ENCODE data around the gene CCL26. TPM values are rescaled to one million over a fixed set of nuclear protein-coding genes. Genes with fewer than 3 reads are reported as not detected.
"Not testable (repeated sequence)": the region's sequence is repeated elsewhere in the genome, so short reads cannot be mapped to it uniquely, and the experiment has no call there.

Gene CCL26
- total and polyA plus RNA-seq, 5 donors from 2014 or later: not detected

DNA sequence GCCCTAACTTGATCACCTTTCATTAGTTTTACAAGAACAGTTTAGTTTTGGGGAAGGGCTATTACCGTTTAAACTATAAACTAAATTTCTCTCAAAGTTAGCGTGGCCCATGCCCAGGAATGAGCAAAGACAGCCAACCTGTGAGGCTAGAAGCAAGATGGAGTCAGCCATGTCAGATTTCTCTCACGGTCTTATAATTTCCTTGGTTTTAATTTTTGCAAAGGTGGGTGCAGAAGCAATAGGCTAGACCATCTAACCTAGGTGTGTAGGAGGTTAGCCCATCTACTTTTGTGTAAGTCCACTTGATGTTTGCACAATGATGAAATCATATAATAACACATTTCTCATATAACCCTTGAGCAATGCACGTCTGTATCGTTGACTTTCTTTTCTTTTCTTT, 32.7 kb upstream of the CCL26 start:
- no peaks in the 10 kb centered on the region for H3K4me1 Mint-ChIP-seq
- no peaks in the 10 kb centered on the region for H3K36me3 Mint-ChIP-seq
- no peak for DNase-seq
- Histone ChIP-seq H3K9me3 (ENCODE audit: control insufficient read depth in 2 of 2, low read length in 2 of 2) (peaks cover 8 to 11% of the 10 kb centered on the region in 2 experiments), H3K27ac (ENCODE audit: insufficient read depth, low read length, poor library complexity, severe bottlenecking) (no peak overlapping the region), H3K27me3 (ENCODE audit: control insufficient read depth, insufficient read depth, low read length) (no peaks in the 10 kb centered on the region), H3K36me3 (ENCODE audit: control insufficient read depth, insufficient read depth, low read length) (no peaks in the 10 kb centered on the region), H3K4me3 (ENCODE audit: low read depth, low read length) (no peak overlapping the region), H3K4me1 (ENCODE audit: control insufficient read depth, insufficient read depth, low read length, poor library complexity, severe bottlenecking) (no peaks in the 10 kb centered on the region)
- no peak for ATAC-seq (ENCODE audit: low read depth in 2 of 2)
- peaks cover 4% of the 10 kb centered on the region for H3K27me3 Mint-ChIP-seq
- H3K4me3 Mint-ChIP-seq: no peak overlapping the region
- H3K27ac Mint-ChIP-seq: no peak overlapping the region
- peaks cover 0 to 15% (median 7%) of the 10 kb centered on the region in 7 donors for H3K9me3 Mint-ChIP-seq

DNA sequence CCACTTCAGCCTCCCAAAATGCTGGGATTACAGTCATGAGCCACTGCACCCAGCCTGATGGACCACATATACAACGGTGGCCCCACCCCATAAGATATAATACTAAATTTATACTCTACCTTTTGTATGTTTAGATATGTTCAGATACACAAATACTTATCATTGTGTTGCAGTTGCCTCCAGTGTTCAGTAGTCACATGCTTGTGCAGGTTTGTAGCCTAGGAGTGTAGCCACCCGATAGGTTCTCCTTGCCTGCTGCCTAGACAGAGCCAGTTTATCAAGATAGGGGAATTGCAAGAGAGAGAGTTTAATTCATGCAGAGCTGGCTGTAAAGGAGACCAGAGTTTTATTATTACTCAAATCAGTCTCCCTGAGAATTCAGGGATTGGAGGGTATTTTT, 32.0 kb upstream of the CCL26 start:
- Histone ChIP-seq H3K27ac (ENCODE audit: insufficient read depth, low read length, poor library complexity, severe bottlenecking) (no peak overlapping the region), H3K27me3 (ENCODE audit: control insufficient read depth, insufficient read depth, low read length) (no peaks in the 10 kb centered on the region), H3K9me3 (ENCODE audit: control insufficient read depth in 2 of 2, low read length in 2 of 2) (peaks cover 8 to 11% of the 10 kb centered on the region in 2 experiments), H3K4me3 (ENCODE audit: low read depth, low read length) (no peak overlapping the region), H3K36me3 (ENCODE audit: control insufficient read depth, insufficient read depth, low read length) (no peaks in the 10 kb centered on the region), H3K4me1 (ENCODE audit: control insufficient read depth, insufficient read depth, low read length, poor library complexity, severe bottlenecking) (no peaks in the 10 kb centered on the region)
- no peaks in the 10 kb centered on the region for H3K4me1 Mint-ChIP-seq
- H3K27ac Mint-ChIP-seq: no peak overlapping the region
- DNase-seq: no peak
- H3K9me3 Mint-ChIP-seq: peaks cover 0 to 15% (median 6%) of the 10 kb centered on the region in 7 donors
- no peak overlapping the region for H3K4me3 Mint-ChIP-seq
- ATAC-seq (ENCODE audit: low read depth in 2 of 2): no peak
- H3K36me3 Mint-ChIP-seq: no peaks in the 10 kb centered on the region
- peaks cover 4% of the 10 kb centered on the region for H3K27me3 Mint-ChIP-seq

DNA sequence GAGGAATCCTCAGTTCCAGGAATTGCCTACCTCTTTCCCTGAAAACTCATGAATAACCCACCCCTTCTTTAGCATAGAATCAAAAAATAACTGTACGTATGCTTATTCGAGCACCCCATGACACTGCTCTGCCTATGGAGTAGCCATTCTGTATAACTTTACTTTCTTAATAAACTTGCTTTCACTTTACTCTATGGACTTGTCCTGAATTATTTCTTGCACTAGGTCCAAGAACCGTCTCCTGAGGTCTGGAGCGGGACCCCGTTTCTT, 30.5 kb upstream of the CCL26 start:
- DNase-seq (no peak), ATAC-seq (ENCODE audit: low read depth in 2 of 2) (no peak)
- no peak overlapping the region for H3K27ac ChIP-seq (ENCODE audit: insufficient read depth, low read length, poor library complexity, severe bottlenecking)
- no peak overlapping the region for H3K4me3 ChIP-seq (ENCODE audit: low read depth, low read length)
- Mint-ChIP-seq H3K9me3 (peaks cover 0 to 11% (median 5%) of the 10 kb centered on the region in 7 donors), H3K27ac (no peak overlapping the region), H3K4me3 (no peak overlapping the region), H3K36me3 (no peaks in the 10 kb centered on the region), H3K27me3 (peaks cover 7% of the 10 kb centered on the region), H3K4me1 (peaks cover 0 to 2% (median 0%) of the 10 kb centered on the region in 4 donors)
- no peaks in the 10 kb centered on the region for H3K4me1 ChIP-seq (ENCODE audit: control insufficient read depth, insufficient read depth, low read length, poor library complexity, severe bottlenecking)
- no peaks in the 10 kb centered on the region for H3K36me3 ChIP-seq (ENCODE audit: control insufficient read depth, insufficient read depth, low read length)
- H3K9me3 ChIP-seq (ENCODE audit: control insufficient read depth in 2 of 2, low read length in 2 of 2): peaks cover 8 to 11% of the 10 kb centered on the region in 2 experiments
- no peaks in the 10 kb centered on the region for H3K27me3 ChIP-seq (ENCODE audit: control insufficient read depth, insufficient read depth, low read length)

DNA sequence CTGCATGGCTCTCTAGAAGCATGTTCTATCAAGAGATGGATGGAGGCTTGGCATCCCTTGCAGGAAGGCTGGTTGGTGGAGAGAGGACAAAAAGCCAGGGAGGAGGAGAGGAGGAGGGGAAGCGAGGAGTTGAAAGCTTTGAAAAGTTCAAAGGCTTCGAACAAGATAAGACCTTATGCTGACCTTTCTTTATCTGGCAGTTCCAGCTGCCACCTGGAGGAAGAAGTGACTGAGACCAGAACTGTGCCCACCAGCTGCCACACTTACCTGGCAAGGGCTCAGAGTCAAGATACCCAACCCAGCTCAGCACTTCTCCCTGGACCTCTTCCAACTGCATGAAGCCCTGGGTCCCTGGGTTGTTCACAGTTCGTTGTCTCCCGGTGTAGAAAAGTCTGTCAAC, 26.8 kb upstream of the CCL26 start:
- no peak overlapping the region for H3K4me3 Mint-ChIP-seq
- Histone ChIP-seq H3K27ac (ENCODE audit: insufficient read depth, low read length, poor library complexity, severe bottlenecking) (no peak overlapping the region), H3K4me3 (ENCODE audit: low read depth, low read length) (no peak overlapping the region), H3K27me3 (ENCODE audit: control insufficient read depth, insufficient read depth, low read length) (no peaks in the 10 kb centered on the region), H3K36me3 (ENCODE audit: control insufficient read depth, insufficient read depth, low read length) (no peaks in the 10 kb centered on the region), H3K9me3 (ENCODE audit: control insufficient read depth in 2 of 2, low read length in 2 of 2) (no peaks in the 10 kb centered on the region), H3K4me1 (ENCODE audit: control insufficient read depth, insufficient read depth, low read length, poor library complexity, severe bottlenecking) (no peaks in the 10 kb centered on the region)
- peaks cover 7% of the 10 kb centered on the region for H3K27me3 Mint-ChIP-seq
- no peak for ATAC-seq (ENCODE audit: low read depth in 2 of 2)
- H3K36me3 Mint-ChIP-seq: no peaks in the 10 kb centered on the region
- DNase-seq: peak in 1 of 3 donors; percentile 7
- H3K9me3 Mint-ChIP-seq: peaks cover 0 to 3% (median 0%) of the 10 kb centered on the region in 7 donors
- H3K27ac Mint-ChIP-seq: no peak overlapping the region
- H3K4me1 Mint-ChIP-seq: peaks cover 0 to 2% (median 0%) of the 10 kb centered on the region in 4 donors

DNA sequence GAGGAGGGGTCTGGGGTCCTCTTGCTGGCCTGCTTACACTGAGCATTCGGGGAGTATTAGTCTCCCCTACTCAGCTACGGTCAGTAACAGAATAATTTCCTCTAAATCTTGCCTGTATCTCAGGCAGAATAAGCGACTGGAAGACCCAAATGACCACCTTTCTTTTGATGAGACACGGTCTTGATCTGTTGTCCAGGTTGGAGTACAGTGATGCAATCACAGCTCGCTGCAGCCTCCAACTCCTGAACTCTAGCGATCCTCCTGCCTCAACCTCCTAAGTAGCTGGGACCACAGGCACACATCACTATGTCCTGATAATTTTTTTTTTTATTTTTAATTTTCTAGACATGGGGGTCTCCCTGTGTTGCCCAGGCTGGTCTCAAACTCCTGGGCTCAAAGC, 24.4 kb upstream of the CCL26 start:
- Histone ChIP-seq H3K36me3 (ENCODE audit: control insufficient read depth, insufficient read depth, low read length) (no peaks in the 10 kb centered on the region), H3K4me3 (ENCODE audit: low read depth, low read length) (no peak overlapping the region), H3K27ac (ENCODE audit: insufficient read depth, low read length, poor library complexity, severe bottlenecking) (no peak overlapping the region), H3K4me1 (ENCODE audit: control insufficient read depth, insufficient read depth, low read length, poor library complexity, severe bottlenecking) (no peaks in the 10 kb centered on the region), H3K9me3 (ENCODE audit: control insufficient read depth in 2 of 2, low read length in 2 of 2) (no peaks in the 10 kb centered on the region), H3K27me3 (ENCODE audit: control insufficient read depth, insufficient read depth, low read length) (no peaks in the 10 kb centered on the region)
- Mint-ChIP-seq H3K27me3 (peaks cover 9% of the 10 kb centered on the region), H3K9me3 (no peaks in the 10 kb centered on the region), H3K27ac (no peak overlapping the region), H3K4me3 (no peak overlapping the region), H3K36me3 (no peaks in the 10 kb centered on the region), H3K4me1 (peaks cover 0 to 2% (median 0%) of the 10 kb centered on the region in 4 donors)
- ATAC-seq (ENCODE audit: low read depth in 2 of 2): no peak
- no peak for DNase-seq

DNA sequence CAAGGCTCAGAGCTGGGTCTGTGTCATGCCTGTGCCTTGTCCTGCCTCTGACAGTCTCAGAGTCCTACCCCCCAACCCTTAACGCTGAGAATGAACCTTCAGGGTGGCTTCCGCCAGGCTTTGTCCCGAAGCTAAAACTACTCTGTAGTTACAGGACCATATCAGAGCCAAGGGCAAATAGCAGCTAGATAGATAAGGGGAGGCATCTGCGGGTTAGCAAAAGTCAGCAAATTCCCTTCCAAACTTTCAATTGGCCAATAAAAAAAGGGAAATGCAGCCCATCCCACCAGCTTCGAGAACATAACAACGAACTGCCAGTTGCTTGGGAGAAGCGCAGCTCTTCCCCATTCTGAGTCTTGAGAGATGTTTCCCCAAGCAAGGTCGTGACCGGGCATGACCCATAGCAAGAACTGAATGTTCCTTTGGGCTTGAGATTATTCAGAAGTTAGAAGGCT, 23.8 kb upstream of the CCL26 start:
- Mint-ChIP-seq H3K27me3 (peaks cover 9% of the 10 kb centered on the region), H3K9me3 (no peaks in the 10 kb centered on the region), H3K4me1 (peaks cover 0 to 2% (median 0%) of the 10 kb centered on the region in 4 donors), H3K4me3 (no peak overlapping the region), H3K36me3 (no peaks in the 10 kb centered on the region), H3K27ac (no peak overlapping the region)
- DNase-seq (no peak), ATAC-seq (ENCODE audit: low read depth in 2 of 2) (no peak)
- Histone ChIP-seq H3K4me3 (ENCODE audit: low read depth, low read length) (no peak overlapping the region), H3K9me3 (ENCODE audit: control insufficient read depth in 2 of 2, low read length in 2 of 2) (no peaks in the 10 kb centered on the region), H3K4me1 (ENCODE audit: control insufficient read depth, insufficient read depth, low read length, poor library complexity, severe bottlenecking) (no peaks in the 10 kb centered on the region), H3K36me3 (ENCODE audit: control insufficient read depth, insufficient read depth, low read length) (no peaks in the 10 kb centered on the region), H3K27ac (ENCODE audit: insufficient read depth, low read length, poor library complexity, severe bottlenecking) (no peak overlapping the region), H3K27me3 (ENCODE audit: control insufficient read depth, insufficient read depth, low read length) (no peaks in the 10 kb centered on the region)

DNA sequence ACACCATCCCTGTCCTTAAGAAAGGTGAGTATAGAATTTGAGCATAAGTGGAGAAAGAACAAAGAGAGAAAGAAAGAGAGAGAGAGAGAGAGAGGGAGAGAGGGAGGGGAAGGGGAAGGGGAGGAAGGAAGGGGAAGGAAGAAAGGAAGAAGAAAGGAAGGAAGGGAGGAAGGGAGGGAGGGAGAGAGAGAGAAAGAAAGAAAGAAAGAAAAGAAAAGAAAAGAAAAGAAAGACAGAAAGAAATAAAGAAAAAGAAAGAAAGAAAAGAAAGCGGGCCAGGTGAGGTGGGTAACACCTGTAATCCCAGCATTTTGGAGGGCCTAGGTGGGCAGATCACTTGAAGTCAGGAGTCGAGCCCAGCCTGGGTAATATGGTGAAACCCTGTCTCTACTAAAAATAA, 21.7 kb upstream of the CCL26 start:
- no peak overlapping the region for H3K27ac Mint-ChIP-seq
- H3K36me3 ChIP-seq (ENCODE audit: control insufficient read depth, insufficient read depth, low read length): no peaks in the 10 kb centered on the region
- H3K4me3 Mint-ChIP-seq: no peak overlapping the region
- no peaks in the 10 kb centered on the region for H3K36me3 Mint-ChIP-seq
- peaks cover 0 to 1% (median 0%) of the 10 kb centered on the region in 4 donors for H3K4me1 Mint-ChIP-seq
- DNase-seq: no peak
- H3K27me3 ChIP-seq (ENCODE audit: control insufficient read depth, insufficient read depth, low read length): no peaks in the 10 kb centered on the region
- H3K9me3 ChIP-seq (ENCODE audit: control insufficient read depth in 2 of 2, low read length in 2 of 2): no peaks in the 10 kb centered on the region
- H3K4me1 ChIP-seq (ENCODE audit: control insufficient read depth, insufficient read depth, low read length, poor library complexity, severe bottlenecking): no peaks in the 10 kb centered on the region
- no peak overlapping the region for H3K27ac ChIP-seq (ENCODE audit: insufficient read depth, low read length, poor library complexity, severe bottlenecking)
- H3K4me3 ChIP-seq (ENCODE audit: low read depth, low read length): no peak overlapping the region
- H3K9me3 Mint-ChIP-seq: no peaks in the 10 kb centered on the region
- peaks cover 9% of the 10 kb centered on the region for H3K27me3 Mint-ChIP-seq
- no peak for ATAC-seq (ENCODE audit: low read depth in 2 of 2)

DNA sequence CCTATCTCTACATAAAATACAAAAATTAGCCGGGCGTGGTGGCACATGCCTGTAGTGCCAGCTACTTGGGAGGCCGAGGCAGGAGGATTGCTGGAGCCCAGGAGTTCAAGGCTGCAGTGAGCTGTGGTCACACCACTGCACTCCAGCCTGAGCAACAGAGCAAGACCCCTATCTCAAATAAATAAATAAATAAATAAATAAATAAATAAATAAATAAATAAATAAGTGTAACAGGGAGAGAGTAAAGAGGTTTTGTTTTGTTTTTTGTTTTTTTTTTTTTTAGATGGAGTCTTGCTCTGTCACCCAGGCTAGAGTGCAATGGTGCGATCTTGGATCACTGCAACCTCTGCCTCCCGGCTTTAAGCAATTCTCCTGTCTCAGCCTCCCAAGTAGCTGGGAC, 20.6 kb upstream of the CCL26 start:
- H3K27ac Mint-ChIP-seq; H3K4me3 Mint-ChIP-seq; H3K4me1 ChIP-seq (ENCODE audit: control insufficient read depth, insufficient read depth, low read length, poor library complexity, severe bottlenecking); H3K27me3 Mint-ChIP-seq; H3K4me3 ChIP-seq (ENCODE audit: low read depth, low read length); H3K27me3 ChIP-seq (ENCODE audit: control insufficient read depth, insufficient read depth, low read length); H3K9me3 Mint-ChIP-seq; H3K27ac ChIP-seq (ENCODE audit: insufficient read depth, low read length, poor library complexity, severe bottlenecking); H3K4me1 Mint-ChIP-seq; ATAC-seq (ENCODE audit: low read depth in 2 of 2); DNase-seq; H3K9me3 ChIP-seq (ENCODE audit: control insufficient read depth in 2 of 2, low read length in 2 of 2); H3K36me3 ChIP-seq (ENCODE audit: control insufficient read depth, insufficient read depth, low read length); H3K36me3 Mint-ChIP-seq: not testable (repeated sequence)

Measured in CD4-positive, CD25-positive, alpha-beta regulatory T cell (primary cell).